COLO829 (cell line): Measurements from ENCODE around the gene UCK2.

Experiments used
- DNase-seq: peaks from one replicate; pipeline ENCODE4 v3.0.0; 2012; ENCODE audit warnings: low spot score

Gene UCK2

DNA sequence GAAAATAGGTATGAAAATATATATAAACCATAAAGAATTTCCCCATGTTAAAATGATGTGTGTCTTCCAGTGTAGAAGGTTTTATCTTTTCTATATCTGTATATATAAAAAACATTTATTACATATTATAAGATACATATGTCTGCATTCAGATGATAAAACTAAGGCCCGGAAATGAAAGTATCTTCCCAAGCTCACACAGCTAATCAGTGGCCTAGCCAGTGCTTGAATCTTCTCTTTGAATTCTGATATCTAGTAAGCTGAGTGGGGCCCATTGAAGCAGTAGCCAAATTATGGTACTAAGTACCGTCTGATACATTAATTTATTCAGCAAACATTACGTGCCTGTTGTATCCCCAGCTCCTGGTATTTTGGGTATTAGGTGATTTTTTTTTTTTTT, 28.6 kb downstream of the UCK2 start:
- no peak for DNase-seq

DNA sequence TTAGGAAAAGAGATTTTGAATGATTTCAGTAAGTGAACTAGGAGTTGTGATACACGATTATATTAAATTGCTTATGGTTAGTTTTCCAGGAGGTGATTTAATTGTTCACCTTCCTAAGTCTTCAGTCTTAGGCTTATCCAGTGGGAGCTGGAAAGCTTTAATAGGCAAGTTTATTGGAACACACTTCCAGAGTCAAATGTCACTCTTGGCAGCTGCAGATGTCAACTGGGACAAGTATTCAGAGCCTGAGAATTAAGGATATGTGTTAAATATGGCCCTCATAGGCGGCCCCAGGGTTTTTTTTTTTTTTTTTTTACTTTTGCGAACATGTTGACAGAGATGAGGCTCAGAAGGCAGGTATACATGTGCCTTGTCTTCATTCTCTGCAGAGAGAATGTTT, 29.2 kb downstream of the UCK2 start:
- DNase-seq, result no peak

GRCh38 chr1:165857046-165857801, 29.8 kb downstream of the UCK2 start:
- DNase-seq, result no peak

DNA sequence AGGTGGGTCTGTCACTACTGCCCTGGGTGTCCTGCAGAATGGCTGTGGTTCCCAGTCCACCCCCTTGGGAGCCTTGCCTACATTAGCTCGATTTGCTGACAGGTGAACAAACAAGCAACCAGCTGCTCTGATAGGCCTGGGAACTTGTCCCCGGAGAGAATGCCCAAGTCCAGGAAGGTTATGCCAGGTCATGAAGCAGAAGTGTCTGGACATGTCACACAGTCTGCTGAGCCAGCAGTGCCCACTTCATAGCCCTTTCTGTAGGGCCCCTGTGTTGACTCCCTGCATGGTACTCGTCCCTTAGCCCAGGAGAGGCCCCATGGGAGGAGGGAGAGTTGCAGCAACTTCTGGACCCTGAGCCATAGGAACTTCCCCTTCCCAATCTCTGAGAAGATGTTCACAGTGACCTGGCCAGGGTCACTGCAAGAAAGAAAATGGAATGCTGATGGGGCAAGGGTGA, 31.0 kb downstream of the UCK2 start:
- DNase-seq, result no peak

DNA sequence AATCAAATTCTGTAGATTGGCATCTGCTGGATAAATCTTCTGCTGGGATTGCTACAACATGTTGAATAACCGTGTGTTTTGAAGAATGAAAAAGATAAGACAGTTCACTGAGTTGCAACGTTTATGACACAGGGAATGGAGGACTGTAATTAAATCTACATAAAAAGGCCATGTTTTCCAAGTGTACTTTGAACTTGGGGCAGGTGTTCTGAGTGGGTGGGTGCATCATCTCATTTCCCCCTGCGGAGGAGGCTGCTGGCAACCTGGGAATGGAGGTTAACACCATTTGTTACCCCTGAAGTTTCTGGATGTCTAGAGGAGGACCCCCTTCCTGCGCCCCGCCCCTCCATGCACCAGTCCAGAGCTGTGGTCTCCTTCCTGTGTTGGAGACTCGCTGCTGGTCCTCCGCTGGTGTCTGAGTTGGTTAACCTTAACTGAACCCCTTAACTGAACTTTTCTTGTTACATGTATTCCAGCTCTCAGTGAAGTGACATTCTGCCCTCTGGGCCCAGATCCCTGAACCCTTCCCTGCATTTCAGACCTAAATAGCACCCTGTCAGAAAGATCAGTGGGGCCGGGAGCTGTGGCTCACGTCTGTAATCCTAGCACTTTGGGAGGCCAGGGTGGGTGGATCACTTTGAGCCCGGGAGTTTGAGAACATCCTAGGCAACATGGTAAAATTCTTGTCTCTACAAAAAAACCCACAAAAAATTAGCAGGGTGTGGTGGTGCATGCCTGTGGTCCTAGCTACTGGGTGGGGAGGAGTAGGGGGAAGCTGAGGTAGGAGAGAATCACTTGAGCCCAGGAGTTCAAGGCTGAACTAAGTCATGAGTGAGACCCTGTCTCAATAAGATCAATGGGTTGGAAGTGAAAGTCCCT, 31.8 kb downstream of the UCK2 start:
- DNase-seq, result no peak

GRCh38 chr1:165860065-165860464, 32.7 kb downstream of the UCK2 start:
- DNase-seq, result no peak

- no peak for DNase-seq
Observed at GRCh38 chr1:165861911-165862310, 34.5 kb downstream of the UCK2 start.

GRCh38 chr1:165862448-165862847, 35.0 kb downstream of the UCK2 start:
- DNase-seq, result no peak

DNA sequence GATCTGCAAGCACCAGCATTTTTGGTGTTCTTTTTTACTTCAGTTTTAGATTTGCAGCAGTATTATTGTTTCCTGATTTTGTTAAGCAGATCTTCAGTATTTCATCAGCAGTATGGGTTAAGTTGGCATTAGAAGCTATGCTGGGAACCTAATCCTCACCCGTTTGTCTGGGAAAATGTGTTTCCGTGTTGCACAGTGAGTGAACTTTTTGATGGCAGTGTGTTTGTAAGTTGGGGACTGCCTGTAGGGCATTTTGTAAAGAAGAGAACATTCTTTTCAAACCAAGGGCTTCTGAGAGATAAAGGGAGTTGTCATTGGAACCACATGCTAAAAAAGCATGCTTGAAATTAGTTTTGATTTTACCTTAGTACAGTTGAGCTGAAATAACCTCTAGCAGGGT, 35.9 kb downstream of the UCK2 start:
- DNase-seq, result no peak

DNA sequence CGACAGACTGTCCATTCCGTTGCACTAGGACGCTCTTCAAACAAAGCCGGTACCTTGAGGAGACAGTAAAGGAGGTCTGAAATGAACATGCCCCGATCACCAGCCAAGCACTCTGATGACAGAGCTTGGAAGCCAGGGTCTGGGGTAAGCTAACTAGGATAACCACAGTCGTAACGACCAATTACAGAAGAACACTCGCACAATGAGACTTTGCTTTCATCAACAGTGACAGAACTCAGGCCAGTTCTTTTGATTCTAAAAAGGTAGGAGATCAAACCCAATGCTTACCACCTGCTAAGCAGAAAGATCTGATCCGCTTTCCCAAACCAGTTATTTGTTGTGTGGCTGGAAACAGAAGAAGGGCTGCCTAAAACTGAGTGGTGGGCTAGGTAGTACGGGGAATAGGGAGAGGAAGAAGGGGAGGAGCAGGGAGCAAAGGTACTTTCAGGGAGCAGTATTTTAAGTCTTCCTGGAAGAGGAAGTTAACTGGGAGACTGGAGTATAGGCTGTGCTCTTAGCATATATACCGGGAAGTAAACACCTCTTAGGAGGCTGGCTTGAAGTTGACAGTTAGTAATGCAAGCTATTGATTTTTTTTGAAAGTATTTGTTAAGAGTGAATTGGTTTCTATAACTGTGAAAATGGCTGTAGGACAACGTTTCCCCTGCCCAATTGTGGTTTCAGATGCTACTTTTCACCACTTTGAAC, 38.4 kb downstream of the UCK2 start:
- DNase-seq, result no peak

- no peak for DNase-seq
Observed at GRCh38 chr1:165869343-165869742, 41.9 kb downstream of the UCK2 start.

DNA sequence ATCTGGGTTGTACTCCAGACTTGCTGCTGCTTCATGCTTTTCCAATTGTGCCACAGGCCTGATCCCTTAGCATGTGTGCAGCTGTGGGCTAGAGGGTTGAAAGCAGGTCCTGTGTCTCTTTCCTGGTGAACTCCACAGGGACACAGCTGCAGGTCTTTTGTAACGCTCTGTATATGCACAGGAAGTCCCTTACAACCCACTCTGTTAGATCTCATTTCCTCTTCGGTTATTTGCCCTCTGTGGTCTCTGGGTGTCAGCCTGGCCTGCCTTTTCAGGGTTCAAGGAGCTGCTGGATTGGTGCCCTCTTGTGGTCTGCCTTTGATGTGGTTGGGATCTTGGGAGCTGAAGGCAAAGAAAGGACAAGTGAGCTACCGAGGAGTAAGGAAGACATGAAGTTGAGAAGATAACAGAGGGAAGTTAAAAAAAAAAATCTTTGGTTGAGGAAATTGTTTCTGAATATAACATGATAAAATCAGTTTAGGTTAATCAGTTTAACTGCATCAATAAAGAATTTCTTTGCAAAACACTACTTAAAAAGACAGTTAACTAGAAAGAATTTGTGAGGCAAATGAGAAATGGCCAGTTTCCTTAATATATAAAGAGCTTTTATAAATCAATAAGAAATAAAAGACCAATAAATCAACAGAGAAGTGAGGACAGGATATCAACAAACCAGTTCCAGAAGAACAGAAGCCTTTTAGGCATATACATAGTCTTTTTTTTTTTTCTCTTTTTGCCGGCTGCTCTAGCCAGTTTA, 44.1 kb downstream of the UCK2 start:
- DNase-seq, result no peak

DNA sequence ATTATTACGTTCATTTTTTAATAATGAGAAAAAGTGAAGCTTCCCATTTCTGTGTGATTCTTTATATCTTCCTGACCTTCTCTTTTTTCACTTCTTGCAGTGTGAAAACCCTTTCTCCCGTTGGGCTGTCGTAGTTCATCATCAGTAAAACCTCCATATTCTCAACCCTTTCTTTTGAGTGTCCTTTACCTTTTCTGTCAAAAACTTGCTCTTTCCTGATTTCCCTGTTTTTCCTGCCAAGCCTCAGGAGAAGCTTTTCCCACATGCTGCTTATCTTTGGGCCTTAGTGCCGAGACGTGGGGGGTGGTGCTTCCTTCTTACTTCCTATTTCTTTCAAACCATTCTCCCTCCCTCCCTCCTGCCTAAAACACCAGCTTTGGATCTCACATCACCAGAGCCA, 46.1 kb downstream of the UCK2 start:
- no peak for DNase-seq

DNA sequence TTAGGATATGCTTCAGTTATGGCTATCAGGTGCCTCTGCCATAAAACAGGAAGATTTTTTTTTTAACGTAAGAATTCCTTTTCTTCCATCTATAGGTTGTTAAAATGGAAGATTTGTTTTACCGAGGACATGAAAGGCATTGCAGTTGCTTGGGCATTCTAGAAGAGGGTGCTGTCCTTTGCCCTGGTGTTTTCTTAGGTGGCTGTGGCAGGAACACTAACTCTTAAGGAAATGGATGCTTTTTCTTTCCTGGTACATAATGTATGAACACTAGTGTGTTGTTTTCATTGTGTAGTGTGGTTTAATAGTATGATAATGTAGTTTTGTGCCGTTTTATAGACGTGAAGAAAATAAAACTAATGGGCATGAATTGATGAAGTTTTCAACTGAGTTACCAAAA, 47.2 kb downstream of the UCK2 start:
- no peak for DNase-seq

- no peak for DNase-seq
Observed at GRCh38 chr1:165875171-165875570, 47.8 kb downstream of the UCK2 start.

DNA sequence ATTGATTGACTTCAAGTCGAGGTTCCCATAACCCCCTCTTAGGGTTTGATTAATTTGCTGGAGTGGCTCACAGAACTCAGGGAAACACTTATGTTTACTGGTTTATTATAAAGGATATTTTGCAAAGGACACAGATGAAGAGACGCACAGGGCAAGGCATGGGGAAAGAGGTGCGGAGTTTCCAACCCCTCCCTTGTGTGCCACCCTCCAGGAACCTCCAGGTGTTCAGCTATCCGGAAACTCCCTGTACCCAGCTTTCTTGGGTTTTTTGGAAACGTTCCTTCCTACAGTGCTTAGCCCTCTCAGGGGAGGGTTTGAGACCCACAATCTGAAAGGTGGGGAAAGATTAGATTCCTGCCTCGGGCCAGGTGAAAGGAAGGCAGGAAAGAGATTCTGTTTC, 48.2 kb downstream of the UCK2 start:
- no peak for DNase-seq

DNA sequence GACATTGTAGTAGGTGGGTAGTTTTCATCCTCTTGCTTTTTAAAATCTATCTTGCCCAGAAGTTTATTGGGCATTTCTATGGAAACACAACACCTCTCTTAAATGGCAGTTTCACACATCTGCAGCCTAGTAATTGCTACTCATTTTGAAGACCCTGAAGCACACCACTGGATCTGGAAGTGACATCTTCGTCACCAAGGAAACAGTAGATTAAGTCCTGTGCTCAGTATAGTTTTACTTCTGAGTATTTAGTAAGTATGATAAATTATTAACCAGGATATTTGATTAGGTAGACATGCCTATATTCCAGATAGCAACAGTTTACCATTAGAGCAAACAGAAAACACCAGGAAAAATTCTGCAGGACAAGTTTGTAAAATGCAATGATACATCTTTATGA, 48.7 kb downstream of the UCK2 start:
- DNase-seq, result no peak

DNA sequence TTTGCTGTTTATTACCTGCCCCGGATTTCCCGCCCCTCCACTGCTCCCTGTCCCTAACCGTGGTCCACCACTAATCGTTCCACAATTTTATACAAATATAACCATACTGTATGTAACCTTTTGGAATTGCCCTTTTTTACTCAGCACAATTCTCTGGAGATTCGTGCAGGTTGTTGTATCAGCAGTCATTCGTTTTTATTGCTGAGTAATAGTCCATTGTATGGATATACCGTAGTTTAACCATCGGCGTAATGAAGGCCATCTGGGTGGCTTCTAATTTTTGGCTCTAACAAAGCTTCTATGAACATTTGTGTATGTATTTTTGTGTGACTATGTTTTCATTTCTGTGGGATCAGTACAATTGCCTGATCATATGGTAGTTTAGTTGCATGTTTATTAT, 50.0 kb downstream of the UCK2 start:
- DNase-seq, result no peak

DNA sequence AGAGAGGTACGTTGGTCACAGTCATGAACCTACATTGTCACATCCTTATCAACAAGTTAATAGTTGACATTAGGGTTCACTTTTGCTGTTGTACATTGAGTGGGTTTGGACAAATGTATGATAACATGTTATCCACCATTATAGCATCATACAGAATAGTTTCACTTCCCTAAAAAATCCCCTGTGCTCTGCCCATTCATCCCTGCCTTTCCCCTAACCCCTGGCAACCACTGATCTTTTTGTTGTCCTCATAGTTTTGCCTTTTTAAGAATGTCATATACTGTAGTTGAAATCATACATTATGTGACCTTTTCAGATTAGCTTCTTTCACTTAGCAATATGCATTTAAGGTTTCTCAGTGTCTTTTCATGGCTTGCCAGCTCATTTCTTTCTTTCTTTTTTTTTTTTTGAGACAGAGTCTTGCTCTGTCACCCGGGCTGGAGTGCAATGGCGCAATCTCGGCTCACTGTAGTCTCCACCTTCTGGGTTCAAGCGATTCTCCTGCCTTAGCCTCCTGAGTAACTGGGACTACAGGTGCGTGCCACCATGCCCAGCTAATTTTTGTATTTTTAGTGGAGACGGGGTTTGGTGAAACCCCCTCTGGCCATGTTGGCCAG, 50.6 kb downstream of the UCK2 start:
- no peak for DNase-seq

GRCh38 chr1:165879946-165880345, 52.5 kb downstream of the UCK2 start:
- no peak for DNase-seq

- no peak for DNase-seq
Observed at GRCh38 chr1:165880993-165881392, 53.6 kb downstream of the UCK2 start.
